K562 (cell line): ENCODE data around the gene TUBB6. TPM values are rescaled to one million over a fixed set of nuclear protein-coding genes. Genes with fewer than 3 reads are reported as not detected.

Source experiments
- ATAC-seq: fragments of 200-7000 bp; cut with Tn5 transposase; 3 replicates; pipeline ENCODE4 v1.9.1; 2020; ENCODE audit warnings: moderate library complexity
- BruUV-seq: library from RNA; stranded (reverse); fragments of 400-500 nt; replicated peaks from 2 replicates; lab custom pipeline; 2021; lab: Mats Ljungman, UMichigan
- CTCF ChIA-PET: fragments of 300-600 bp; formaldehyde crosslinking; extraction: SDS; loops from one replicate; lab custom pipeline; 2021; ENCODE audit warnings: low intra/inter-chr PET ratio; lab: Yijun Ruan, JAX
- POLR2A ChIA-PET: fragments of 300-600, 350-650 bp; sonication (Branson Sonifier 250); formaldehyde crosslinking; extraction: SDS; loops from one replicate; lab custom pipeline; 2021; ENCODE audit warnings: antibody characterized with exemption, inconsistent platforms; lab: Yijun Ruan, JAX
- DNase-seq, 4 experiments: peaks; one replicate each; pipeline versions ENCODE4 v3.0.0 to v3.0.0-alpha.2; 2011 to 2018; ENCODE audit warnings: low spot score in 3 of 4, mixed read lengths in 3 of 4; ENCODE audit errors: extremely low read depth in 1 of 4
- FAIRE-seq: peaks from 2 replicates; lab custom pipeline; 2011; peaks lifted over from hg19 to GRCh38; lab: Jason Lieb, UNC
- H2AFZ ChIP-seq: 2 replicates; pipeline ENCODE4 v1.6.0; 2011; ENCODE audit warnings: low read depth, low read length, control low read depth, inconsistent platforms
- H3K27ac ChIP-seq: fragments of 200-600 bp; 3 replicates; pipeline ENCODE4 v1.8.0; 2011; ENCODE audit warnings: low read depth, mild to moderate bottlenecking, control low read depth, inconsistent platforms, low read length, moderate library complexity, mixed read lengths; ENCODE audit errors: extremely low read depth
- H3K27me3 ChIP-seq, 2 experiments: fragments of 300-600 bp in 1 of 2; 2 replicates in 1 of 2; 3 replicates in 1 of 2; pipeline versions ENCODE4 v1.6.0 to v1.8.0; 2011; ENCODE audit warnings: inconsistent platforms in 2 of 2, low read length in 2 of 2, mild to moderate bottlenecking in 1 of 2, mixed read lengths in 1 of 2, moderate library complexity in 1 of 2; ENCODE audit not compliant: control insufficient read depth in 2 of 2, insufficient read depth in 2 of 2
- H3K36me3 ChIP-seq: fragments of 300-600 bp; 3 replicates; pipeline ENCODE4 v1.8.0; 2011; ENCODE audit warnings: mild to moderate bottlenecking, low read length, inconsistent platforms; ENCODE audit not compliant: control insufficient read depth, insufficient read depth
- H3K4me1 ChIP-seq, 2 experiments: fragments of 200-600 bp in 1 of 2; replicated peaks in 1 of 2; 2 replicates in 1 of 2; 3 replicates in 1 of 2; pipeline versions ENCODE4 v1.5.1 to v1.8.0; 2011; ENCODE audit warnings: inconsistent platforms in 2 of 2, low read length in 2 of 2, mild to moderate bottlenecking in 1 of 2, mixed read lengths in 1 of 2, moderate library complexity in 1 of 2; ENCODE audit not compliant: control insufficient read depth in 2 of 2, insufficient read depth in 2 of 2
- H3K4me2 ChIP-seq: 2 replicates; pipeline ENCODE4 v1.6.1; 2011; ENCODE audit warnings: low read length, control low read depth, inconsistent platforms, mixed read lengths; ENCODE audit not compliant: insufficient read depth
- H3K4me3 ChIP-seq: fragments of 200-600 bp; sonication (generic), shearing (Covaris generic); 2 replicates; pipeline ENCODE4 v1.5.1; 2016; ENCODE audit warnings: control low read depth, inconsistent platforms
- H3K79me2 ChIP-seq: fragments of 200-600 bp; 3 replicates; pipeline ENCODE4 v1.8.0; 2011; ENCODE audit warnings: low read length, inconsistent platforms; ENCODE audit not compliant: control insufficient read depth, insufficient read depth
- H3K9ac ChIP-seq, 2 experiments: 2 replicates each; pipeline versions ENCODE4 v1.6.0 to v1.6.1; 2011; ENCODE audit warnings: low read depth in 2 of 2, low read length in 2 of 2, control low read depth in 1 of 2, inconsistent platforms in 1 of 2, mild to moderate bottlenecking in 1 of 2, mixed read lengths in 1 of 2; ENCODE audit not compliant: insufficient read depth in 1 of 2
- H3K9me1 ChIP-seq: one replicate; pipeline ENCODE4 v1.6.0; 2011; ENCODE audit warnings: inconsistent platforms, mild to moderate bottlenecking, low read length, moderate library complexity; ENCODE audit not compliant: control insufficient read depth, insufficient read depth
- H3K9me3 ChIP-seq: replicated peaks from 2 replicates; pipeline ENCODE4 v1.5.1; 2011; ENCODE audit warnings: low read depth, low read length, inconsistent platforms; ENCODE audit not compliant: control insufficient read depth, insufficient read depth
- H4K20me1 ChIP-seq: replicated peaks from 2 replicates; pipeline ENCODE4 v1.6.1; 2011; ENCODE audit warnings: low read length, inconsistent platforms, mixed read lengths; ENCODE audit not compliant: control insufficient read depth, insufficient read depth
- ETV1 ChIP-seq: fragments of 450-650 bp; conservative IDR thresholded peaks from 2 replicates; pipeline ENCODE4 v1.6.1; 2016; ENCODE audit warnings: missing genetic modification characterization, control low read depth, low read depth, missing compliant biosample characterization
- FOXP1 ChIP-seq: sonication (generic); formaldehyde crosslinking; IDR thresholded peaks from 2 replicates; pipeline ENCODE4 v1.8.0; 2022; ENCODE audit warnings: mild to moderate bottlenecking, missing genetic modification reagents
- HCFC1 ChIP-seq: IDR thresholded peaks from 2 replicates; pipeline ENCODE4 v1.6.1; 2012; ENCODE audit warnings: low read depth, low read length, improper control_type of control experiment
- HDAC3 ChIP-seq: fragments of 450-650 bp; IDR thresholded peaks from 2 replicates; pipeline ENCODE4 v1.6.1; 2018; ENCODE audit warnings: borderline replicate concordance, mild to moderate bottlenecking, moderate library complexity; ENCODE audit not compliant: partially characterized antibody
- HEY1 ChIP-seq: fragments of 250-450 bp; sonication (Bioruptor Pico); IDR thresholded peaks from 2 replicates; pipeline ENCODE4 v1.5.0; 2020; ENCODE audit warnings: mild to moderate bottlenecking, moderate library complexity, borderline replicate concordance
- HNRNPUL1 ChIP-seq: fragments of 200-400 bp; formaldehyde crosslinking; IDR thresholded peaks from 2 replicates; pipeline ENCODE4 v1.6.1; 2017; ENCODE audit warnings: low read length
- KLF1 ChIP-seq: fragments of 450-650 bp; IDR thresholded peaks from 2 replicates; pipeline ENCODE4 v1.6.1; 2016; ENCODE audit warnings: missing genetic modification characterization, missing compliant biosample characterization
- MAFG ChIP-seq: fragments of 450-650 bp; conservative IDR thresholded peaks from 2 replicates; pipeline ENCODE4 v1.6.1; 2016; ENCODE audit warnings: missing genetic modification characterization, missing compliant biosample characterization
- NFATC3 ChIP-seq: fragments of 450-650 bp; IDR thresholded peaks from 2 replicates; pipeline ENCODE4 v1.6.1; 2017; ENCODE audit warnings: mild to moderate bottlenecking
- SMAD2 ChIP-seq: fragments of 150-350 bp; IDR thresholded peaks from 2 replicates; pipeline ENCODE4 v1.6.1; 2014; ENCODE audit warnings: low read depth, mild to moderate bottlenecking, low read length
- TCFL5 ChIP-seq: fragments of 250-450 bp; sonication (Bioruptor Pico); conservative IDR thresholded peaks from 2 replicates; pipeline ENCODE4 v1.6.1; 2021; ENCODE audit warnings: mild to moderate bottlenecking, moderate library complexity, matching md5 sums
- TFAM ChIP-seq: fragments of 250-450 bp; sonication (Bioruptor Pico); conservative IDR thresholded peaks from 2 replicates; pipeline ENCODE4 v1.5.0; 2021; ENCODE audit warnings: mild to moderate bottlenecking, moderate library complexity
- TRIM28 ChIP-seq: fragments of 450-650 bp; IDR thresholded peaks from 2 replicates; pipeline ENCODE4 v1.6.1; 2017
- WGBS: fragments of 100-300 bp; shearing (Covaris generic); methylation state at CpG from one replicate; pipeline ENCODE4 v1.1.6; 2016; ENCODE audit warnings: low coverage, mixed read lengths; ENCODE audit not compliant: insufficient coverage; ENCODE audit errors: missing lambda C conversion rate; 5-methylcytosine and 5-hydroxymethylcytosine counted together
- in situ Hi-C: fragments of 300-500 bp; cut with MboI; formaldehyde crosslinking; loops from 4 replicates; pipeline ENCODE4 v1.15.0; 2018; ENCODE audit warnings: inconsistent platforms, mixed read lengths
- intact Hi-C: fragments of 100-400 bp; cut with micrococcal nuclease; formaldehyde crosslinking; loops from 2 replicates; pipeline ENCODE4 v1.14.2; 2022
- polyA plus RNA-seq, 8 experiments: library from polyadenylated mRNA; depleted of rRNA in 4 of 8; stranded (reverse) in 5 of 8; unstranded in 3 of 8; fragments of >200 nt; fragmentation: Nextera tagmentation in 2 of 8; fragmentation: Illumina TruSeq in 1 of 8; extraction: Ambion mirVana in 2 of 8; extraction: Trizol in 1 of 8; gene quantifications; 2 replicates each; pipeline versions ENCODE4 v1.2.1 to v1.2.3, GENCODE V29; 2011 to 2014; ENCODE audit warnings: inconsistent platforms in 1 of 8, missing spikeins in 1 of 8
- total RNA-seq, 7 experiments: library from RNA; depleted of rRNA in 6 of 7; stranded (reverse); fragments of >200 nt in 6 of 7; fragmentation: Illumina TruSeq in 2 of 7; extraction: Trizol in 2 of 7; gene quantifications; 2 replicates each; pipeline versions ENCODE4 v1.2.1 to v1.2.3, GENCODE V29; 2011 to 2021; ENCODE audit warnings: low replicate concordance in 1 of 7
- TF ChIP-seq, protein P1 (sequence below): fragments of 250-450 bp; sonication (Bioruptor Pico); IDR thresholded peaks from 2 replicates; pipeline ENCODE4 v1.8.0; 2021; ENCODE audit warnings: moderate library complexity, mild to moderate bottlenecking, inconsistent platforms

TUBB6 gene
- total and polyA plus RNA-seq, 9 of the 15 experiments (the other 6 are each of a cell fraction or from before 2014, with no cell fraction given): 43.9 to 404 (median 81.1) TPM

DNA sequence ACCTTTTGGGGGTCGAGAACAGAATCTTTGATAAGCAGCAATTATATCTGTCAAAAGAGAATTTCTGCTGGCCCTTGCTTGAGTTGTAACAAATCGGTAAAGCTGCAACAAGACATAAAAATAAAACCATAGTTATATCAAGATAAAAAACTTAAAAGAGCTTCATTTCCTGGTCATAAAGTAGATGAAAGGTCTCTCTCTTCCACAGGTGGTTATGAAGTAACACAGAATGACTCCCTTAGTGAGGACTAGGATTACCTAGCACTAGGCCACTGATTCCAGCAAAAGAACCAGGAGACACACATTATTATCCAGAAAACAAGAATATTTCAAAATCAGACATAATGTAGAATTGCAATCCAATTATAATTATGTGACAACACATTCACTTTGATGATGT is 63.5 kb downstream of the TUBB6 start (continued):
- TF ChIP-seq TRIM28 (no peak), HCFC1 (no peak), FOXP1 (CRISPR knock-in tag) (no peak), SMAD2 (no peak), HEY1 (CRISPR knock-in tag) (no peak)

DNA sequence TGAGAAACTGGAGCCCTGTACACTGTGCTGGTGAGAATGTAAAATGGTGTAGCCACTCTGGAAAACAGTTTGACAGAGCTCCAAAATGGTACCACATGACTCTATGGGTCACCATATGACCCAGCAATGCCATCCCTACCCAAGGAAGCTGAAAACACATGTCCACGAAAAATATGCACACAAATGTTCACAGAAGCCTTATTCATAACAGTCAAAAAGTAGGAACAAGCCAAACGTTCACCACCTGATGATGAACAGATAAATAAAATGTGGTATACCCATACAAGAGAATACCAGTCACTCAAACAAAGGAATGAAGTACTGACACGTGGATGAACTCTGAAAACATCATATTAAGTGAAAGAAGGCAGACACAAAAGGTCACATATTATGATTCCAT is 64.4 kb downstream of the TUBB6 start:
- Histone ChIP-seq H3K4me1 (peaks cover 28 to 29% of the 10 kb centered on the region in 2 experiments), H3K4me3 (no peak overlapping the region), H3K4me2 (peak overlapping the region; percentile 49; the same call in 1 of the 2 replicates), H2AFZ (no peak overlapping the region), H3K27ac (no peak overlapping the region), H3K9me3 (no peaks in the 10 kb centered on the region), H3K9ac (no peak overlapping the region), H3K36me3 (peaks cover 62% of the 10 kb centered on the region), H4K20me1 (peaks cover 32% of the 10 kb centered on the region), H3K27me3 (no peaks in the 10 kb centered on the region), H3K9me1 (peaks cover 3% of the 10 kb centered on the region)
- no peak for ATAC-seq
- ChIA-PET CTCF (no interaction called here), POLR2A (interaction anchor here (1.0 to 2.3 kb wide), 2 partner anchors 8 to 16 kb away, joined by 6 to 23 read pairs; no protein-coding TSS in a partner anchor)
- intact Hi-C loops: no loop called here
- DNase-seq: no peak
- no TSS peak for BruUV-seq
- no peak for FAIRE-seq
- in situ Hi-C loops: no loop called here
- TF ChIP-seq NFATC3 (no peak), KLF1 (tag) (no peak), TCFL5 (no peak), HNRNPUL1 (no peak), MAFG (tag) (no peak), TFAM (CRISPR knock-in tag) (no peak), HDAC3 (no peak), ETV1 (no peak)
- TF ChIP-seq, protein P1, sequence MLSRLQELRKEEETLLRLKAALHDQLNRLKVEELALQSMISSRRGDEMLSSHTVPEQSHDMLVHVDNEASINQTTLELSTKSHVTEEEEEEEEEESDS (CRISPR knock-in tag): no peak
- TF ChIP-seq, all 486 proteins: peak for 0
- 8% methylated on average over 3 of the region's 3 CpGs for WGBS
- peaks cover 80% of the 10 kb centered on the region for H3K79me2 ChIP-seq
